PFSK-1 (cell line): ENCODE results near the gene BRPF3.

Experiments used
- POLR2AphosphoS5 ChIP-seq: IDR thresholded peaks from 2 replicates; pipeline ENCODE4 v1.6.1; 2012; ENCODE audit warnings: low read depth, mild to moderate bottlenecking, control low read depth, low read length, moderate library complexity
- SIN3A ChIP-seq: IDR thresholded peaks from 2 replicates; pipeline ENCODE4 v1.6.1; 2012; ENCODE audit warnings: mild to moderate bottlenecking, low read length, moderate library complexity, borderline replicate concordance; ENCODE audit not compliant: insufficient read depth
- TF ChIP-seq, protein P1 (sequence below), 2 experiments: IDR thresholded peaks; 2 replicates each; pipeline versions ENCODE4 v1.6.1 to v1.8.0; 2011 to 2012; ENCODE audit warnings: low read depth in 2 of 2, low read length in 2 of 2, control low read depth in 1 of 2, inconsistent platforms in 1 of 2, mild to moderate bottlenecking in 1 of 2, moderate library complexity in 1 of 2; ENCODE audit not compliant: insufficient read depth in 1 of 2

DNA sequence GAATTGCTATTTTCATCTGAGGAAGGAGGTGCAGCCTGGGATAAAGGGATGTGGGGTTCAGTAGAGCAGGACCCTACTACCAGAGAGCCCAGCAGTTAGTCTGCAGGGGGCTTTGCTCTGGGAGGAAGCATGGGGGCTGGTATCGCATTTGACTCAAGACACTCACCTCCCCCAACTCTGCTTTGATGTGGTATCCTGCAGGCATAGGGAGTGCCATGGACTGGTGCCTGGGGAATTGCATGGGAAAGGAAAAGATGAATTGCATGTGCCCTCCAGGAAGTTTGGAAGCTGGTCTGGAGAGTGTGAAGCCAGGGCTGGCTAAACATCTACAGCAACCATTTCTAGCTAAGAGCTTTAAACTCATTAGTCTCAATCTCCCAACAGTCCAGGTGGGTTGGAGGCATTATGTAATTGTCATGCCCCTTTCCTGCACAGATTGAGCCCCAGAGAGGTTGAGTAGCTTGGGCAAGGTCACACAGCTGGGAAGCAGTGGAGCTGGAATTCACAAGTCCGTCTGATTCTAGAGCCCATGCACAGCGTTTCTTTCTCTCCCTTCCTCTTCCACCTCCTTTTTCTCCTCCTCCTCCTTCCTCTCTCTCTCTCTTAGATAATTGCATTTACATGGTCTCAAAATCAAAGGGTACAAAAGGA, 47.1 kb downstream of the BRPF3 start:
- TF ChIP-seq POLR2AphosphoS5 (no peak), SIN3A (no peak)
- TF ChIP-seq, protein P1, sequence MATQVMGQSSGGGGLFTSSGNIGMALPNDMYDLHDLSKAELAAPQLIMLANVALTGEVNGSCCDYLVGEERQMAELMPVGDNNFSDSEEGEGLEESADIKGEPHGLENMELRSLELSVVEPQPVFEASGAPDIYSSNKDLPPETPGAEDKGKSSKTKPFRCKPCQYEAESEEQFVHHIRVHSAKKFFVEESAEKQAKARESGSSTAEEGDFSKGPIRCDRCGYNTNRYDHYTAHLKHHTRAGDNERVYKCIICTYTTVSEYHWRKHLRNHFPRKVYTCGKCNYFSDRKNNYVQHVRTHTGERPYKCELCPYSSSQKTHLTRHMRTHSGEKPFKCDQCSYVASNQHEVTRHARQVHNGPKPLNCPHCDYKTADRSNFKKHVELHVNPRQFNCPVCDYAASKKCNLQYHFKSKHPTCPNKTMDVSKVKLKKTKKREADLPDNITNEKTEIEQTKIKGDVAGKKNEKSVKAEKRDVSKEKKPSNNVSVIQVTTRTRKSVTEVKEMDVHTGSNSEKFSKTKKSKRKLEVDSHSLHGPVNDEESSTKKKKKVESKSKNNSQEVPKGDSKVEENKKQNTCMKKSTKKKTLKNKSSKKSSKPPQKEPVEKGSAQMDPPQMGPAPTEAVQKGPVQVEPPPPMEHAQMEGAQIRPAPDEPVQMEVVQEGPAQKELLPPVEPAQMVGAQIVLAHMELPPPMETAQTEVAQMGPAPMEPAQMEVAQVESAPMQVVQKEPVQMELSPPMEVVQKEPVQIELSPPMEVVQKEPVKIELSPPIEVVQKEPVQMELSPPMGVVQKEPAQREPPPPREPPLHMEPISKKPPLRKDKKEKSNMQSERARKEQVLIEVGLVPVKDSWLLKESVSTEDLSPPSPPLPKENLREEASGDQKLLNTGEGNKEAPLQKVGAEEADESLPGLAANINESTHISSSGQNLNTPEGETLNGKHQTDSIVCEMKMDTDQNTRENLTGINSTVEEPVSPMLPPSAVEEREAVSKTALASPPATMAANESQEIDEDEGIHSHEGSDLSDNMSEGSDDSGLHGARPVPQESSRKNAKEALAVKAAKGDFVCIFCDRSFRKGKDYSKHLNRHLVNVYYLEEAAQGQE (IDR thresholded peaks at IDR 0.05; ENCODE audit: insufficient read depth in 1 of 2, low read depth in 2 of 2, low read length in 2 of 2): no peak
